ENCODE measurements around the gene UCP3.

DNA sequence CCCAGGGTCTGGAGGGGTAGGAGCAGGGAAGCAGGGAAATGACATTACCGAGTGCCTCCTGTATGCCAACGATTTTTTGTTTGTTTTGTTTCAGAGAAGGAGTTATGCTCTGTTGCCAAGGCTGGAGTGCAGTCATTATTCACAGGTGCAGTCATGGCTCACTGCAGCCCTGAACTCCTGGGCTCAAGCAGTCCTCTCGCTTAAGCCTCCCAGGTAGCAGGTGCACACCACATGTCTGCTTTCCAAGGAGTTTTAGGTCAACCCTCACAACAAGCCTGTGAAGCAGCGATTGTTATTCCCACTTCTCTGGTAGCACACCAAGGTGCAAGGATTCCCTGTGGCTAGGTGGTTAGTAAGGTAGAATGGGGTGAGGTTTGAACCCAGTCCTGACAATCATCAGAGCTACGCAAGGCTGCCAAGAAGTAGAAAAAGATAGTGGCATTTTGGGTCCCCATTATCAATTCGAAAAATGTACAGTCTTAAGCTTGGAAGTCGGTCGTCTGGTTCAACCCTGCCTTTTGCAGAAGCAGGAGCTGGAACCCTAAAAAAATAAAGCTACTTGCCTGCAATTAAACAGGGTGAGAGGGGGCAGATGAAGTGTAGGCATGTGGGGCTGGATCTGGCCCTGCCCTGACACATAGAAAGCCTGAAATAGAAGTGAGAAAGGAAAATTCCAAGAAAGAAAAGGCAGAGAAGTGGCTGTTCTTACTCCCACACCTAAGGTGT, 9.1 kb downstream of the UCP3 start:
- TF ChIP-seq CTCF (IDR thresholded peaks at IDR 0.05) (no peak), POLR2A (IDR thresholded peaks at IDR 0.05) (no peak)
